IMR-90 (cell line): ENCODE measurements around the gene RTCA. TPM values are rescaled to one million over a fixed set of nuclear protein-coding genes. Genes with fewer than 3 reads are reported as not detected.

Experiments
- ATAC-seq: fragments of 200-7000 bp; cut with Tn5 transposase; 2 replicates; pipeline ENCODE4 v1.9.1; 2020; ENCODE audit warnings: low read depth, mild to moderate bottlenecking, moderate library complexity
- BruUV-seq: library from RNA; stranded (reverse); fragments of 400-500 nt; replicated peaks from 2 replicates; lab custom pipeline; 2021; lab: Mats Ljungman, UMichigan
- CTCF ChIA-PET: fragments of 300-600 bp; formaldehyde crosslinking; extraction: SDS; loops from one replicate; lab custom pipeline; 2021; ENCODE audit warnings: antibody characterized with exemption; lab: Yijun Ruan, JAX
- POLR2A ChIA-PET: fragments of 300-600 bp; sonication (Branson Sonifier 250); formaldehyde crosslinking; loops from one replicate; lab custom pipeline; 2022; ENCODE audit warnings: antibody characterized with exemption; ENCODE audit not compliant: unreplicated experiment; lab: Charles Lee
- DNase-seq: peaks from one replicate; pipeline ENCODE4 v3.0.0; 2013
- H2AFZ ChIP-seq: replicated peaks from 2 replicates; pipeline ENCODE3; 2013; ENCODE audit warnings: low read length, mild to moderate bottlenecking; ENCODE audit not compliant: poor library complexity
- H2AK5ac ChIP-seq: 2 replicates; pipeline ENCODE4 v1.6.1; 2013; ENCODE audit warnings: low read depth, low read length, inconsistent platforms
- H2AK9ac ChIP-seq: replicated peaks from 2 replicates; pipeline ENCODE3; 2013; ENCODE audit warnings: mild to moderate bottlenecking, low read depth, low read length, moderate library complexity; ENCODE audit not compliant: poor library complexity
- H2BK120ac ChIP-seq: 2 replicates; pipeline ENCODE4 v1.6.1; 2013; ENCODE audit warnings: low read depth, low read length, inconsistent platforms
- H2BK15ac ChIP-seq: 3 replicates; pipeline ENCODE4 v1.6.1; 2013; ENCODE audit warnings: low read depth, low read length, inconsistent platforms
- H2BK20ac ChIP-seq: 2 replicates; pipeline ENCODE4 v1.6.1; 2013; ENCODE audit warnings: low read depth, mild to moderate bottlenecking, inconsistent platforms, low read length, moderate library complexity
- H2BK5ac ChIP-seq: 2 replicates; pipeline ENCODE4 v1.6.1; 2013; ENCODE audit warnings: mild to moderate bottlenecking, low read depth, low read length, inconsistent platforms; ENCODE audit not compliant: poor library complexity, severe bottlenecking
- H3K14ac ChIP-seq: replicated peaks from 2 replicates; pipeline ENCODE4 v1.6.1; 2013; ENCODE audit warnings: low read depth, low read length, inconsistent platforms
- H3K18ac ChIP-seq: 2 replicates; pipeline ENCODE4 v1.6.1; 2013; ENCODE audit warnings: low read depth, low read length, control low read depth
- H3K23ac ChIP-seq: 2 replicates; pipeline ENCODE4 v1.6.1; 2013; ENCODE audit warnings: low read depth, low read length, inconsistent platforms
- H3K27ac ChIP-seq: 2 replicates; pipeline ENCODE4 v1.5.1; 2013; ENCODE audit warnings: mild to moderate bottlenecking, control low read depth, low read length; ENCODE audit not compliant: insufficient read depth
- H3K27me3 ChIP-seq: 2 replicates; pipeline ENCODE4 v1.6.1; 2013; ENCODE audit warnings: low read length; ENCODE audit not compliant: control insufficient read depth, insufficient read depth
- H3K36me3 ChIP-seq: 2 replicates; pipeline ENCODE4 v1.6.1; 2013; ENCODE audit warnings: low read length, mixed read lengths; ENCODE audit not compliant: control insufficient read depth, insufficient read depth
- H3K4ac ChIP-seq: 2 replicates; pipeline ENCODE4 v1.6.1; 2013; ENCODE audit warnings: low read depth, low read length, inconsistent platforms
- H3K4me1 ChIP-seq: 2 replicates; pipeline ENCODE4 v1.6.1; 2013; ENCODE audit warnings: low read length, mixed read lengths; ENCODE audit not compliant: control insufficient read depth, insufficient read depth
- H3K4me2 ChIP-seq: 2 replicates; pipeline ENCODE4 v1.6.1; 2013; ENCODE audit warnings: low read depth, mild to moderate bottlenecking, control low read depth, low read length, moderate library complexity
- H3K4me3 ChIP-seq: 2 replicates; pipeline ENCODE4 v1.5.1; 2013; ENCODE audit warnings: low read depth, mild to moderate bottlenecking, control low read depth, low read length, moderate library complexity; ENCODE audit not compliant: insufficient read depth
- H3K56ac ChIP-seq: 2 replicates; pipeline ENCODE4 v1.6.1; 2013; ENCODE audit warnings: low read length, inconsistent platforms; ENCODE audit not compliant: insufficient read depth; ENCODE audit errors: extremely low read depth
- H3K79me1 ChIP-seq, 2 experiments: 2 replicates each; pipeline ENCODE4 v1.6.1; 2013; ENCODE audit warnings: low read length in 2 of 2, inconsistent platforms in 1 of 2, low read depth in 1 of 2
- H3K9ac ChIP-seq: 2 replicates; pipeline ENCODE4 v1.6.1; 2013; ENCODE audit warnings: low read depth, low read length, control low read depth
- H3K9me1 ChIP-seq: 2 replicates; pipeline ENCODE4 v1.6.1; 2013; ENCODE audit warnings: low read length, inconsistent platforms; ENCODE audit not compliant: insufficient read depth
- H3K9me3 ChIP-seq: 2 replicates; pipeline ENCODE4 v1.6.1; 2013; ENCODE audit warnings: low read length; ENCODE audit not compliant: control insufficient read depth, insufficient read depth
- H4K20me1 ChIP-seq: 2 replicates; pipeline ENCODE4 v1.6.1; 2013; ENCODE audit warnings: low read length, inconsistent platforms; ENCODE audit not compliant: insufficient read depth
- H4K5ac ChIP-seq: 2 replicates; pipeline ENCODE4 v1.6.1; 2013; ENCODE audit warnings: mild to moderate bottlenecking, low read depth, low read length, control low read depth
- H4K8ac ChIP-seq, 2 experiments: 2 replicates each; pipeline ENCODE4 v1.6.1; 2013; ENCODE audit warnings: low read depth in 2 of 2, low read length in 2 of 2, control low read depth in 1 of 2, inconsistent platforms in 1 of 2
- H4K91ac ChIP-seq: 2 replicates; pipeline ENCODE4 v1.6.1; 2013; ENCODE audit warnings: low read depth, low read length, inconsistent platforms; ENCODE audit not compliant: insufficient read depth
- BHLHE40 ChIP-seq: fragments of 150-350 bp; IDR thresholded peaks from 2 replicates; pipeline ENCODE4 v1.6.1; 2016; ENCODE audit warnings: mild to moderate bottlenecking, low read depth, low read length
- CEBPB ChIP-seq: IDR thresholded peaks from 2 replicates; pipeline ENCODE4 v1.6.1; 2012; ENCODE audit warnings: low read depth, low read length, improper control_type of control experiment
- CHD1 ChIP-seq: IDR thresholded peaks from 2 replicates; pipeline ENCODE4 v1.6.1; 2012; ENCODE audit warnings: low read depth, low read length, improper control_type of control experiment
- CTCF ChIP-seq: conservative IDR thresholded peaks from 2 replicates; pipeline ENCODE4 v1.5.1; 2012; ENCODE audit warnings: mild to moderate bottlenecking, low read depth, low read length, improper control_type of control experiment
- FOS ChIP-seq: fragments of 150-350 bp; IDR thresholded peaks from 2 replicates; pipeline ENCODE4 v1.6.1; 2016; ENCODE audit warnings: low read depth, low read length
- MAFK ChIP-seq: IDR thresholded peaks from 2 replicates; pipeline ENCODE4 v1.6.1; 2012; ENCODE audit warnings: low read depth, low read length, improper control_type of control experiment
- MAZ ChIP-seq: IDR thresholded peaks from 2 replicates; pipeline ENCODE4 v1.6.1; 2012; ENCODE audit warnings: low read depth, mild to moderate bottlenecking, low read length, improper control_type of control experiment, moderate library complexity, borderline replicate concordance
- MXI1 ChIP-seq: IDR thresholded peaks from 2 replicates; pipeline ENCODE4 v1.6.1; 2012; ENCODE audit warnings: low read depth, mild to moderate bottlenecking, low read length, moderate library complexity, borderline replicate concordance
- NFE2L2 ChIP-seq: fragments of 150-350 bp; IDR thresholded peaks from 2 replicates; pipeline ENCODE4 v1.6.1; 2016; ENCODE audit warnings: low read depth, mild to moderate bottlenecking, low read length
- POLR2A ChIP-seq: IDR thresholded peaks from 2 replicates; pipeline ENCODE4 v1.6.1; 2012; ENCODE audit warnings: mild to moderate bottlenecking, low read depth, low read length
- RAD21 ChIP-seq: IDR thresholded peaks from 2 replicates; pipeline ENCODE4 v1.6.1; 2012; ENCODE audit warnings: low read length, improper control_type of control experiment
- RCOR1 ChIP-seq: IDR thresholded peaks from 2 replicates; pipeline ENCODE4 v1.6.1; 2012; ENCODE audit warnings: mild to moderate bottlenecking, low read length, improper control_type of control experiment; ENCODE audit not compliant: insufficient replicate concordance
- SMC3 ChIP-seq: fragments of 150-350 bp; IDR thresholded peaks from 2 replicates; pipeline ENCODE4 v1.6.1; 2016; ENCODE audit warnings: low read depth, mild to moderate bottlenecking, antibody characterized with exemption, low read length, moderate library complexity
- WGBS, 2 experiments: methylation state at CpG; one replicate each; pipeline versions ENCODE4 v1.1.5 to v1.1.7; 2013; ENCODE audit warnings: missing lambda C conversion rate in 2 of 2; ENCODE audit not compliant: insufficient read length in 1 of 2; ENCODE audit errors: extremely low coverage in 2 of 2; 5-methylcytosine and 5-hydroxymethylcytosine counted together
- dilution Hi-C: fragments of 300-500 bp; cut with HindIII; formaldehyde crosslinking; loops from one replicate; pipeline ENCODE4 v1.14.3; 2018; ENCODE audit warnings: low sequenced_read_pairs; ENCODE audit not compliant: unreplicated experiment
- in situ Hi-C: fragments of 300-500 bp; cut with MboI; formaldehyde crosslinking; loops from 3 replicates; pipeline ENCODE4 v1.14.3; 2019; ENCODE audit warnings: low sequenced_read_pairs, inconsistent platforms, mixed read lengths
- intact Hi-C: fragments of 100-400 bp; cut with micrococcal nuclease; formaldehyde crosslinking; loops from 2 replicates; pipeline ENCODE4 v1.10.0; 2022
- polyA plus RNA-seq, 3 experiments: library from polyadenylated mRNA; depleted of rRNA; stranded (reverse); fragments of >200 nt; gene quantifications; 2 replicates each; pipeline ENCODE4 v1.2.3, GENCODE V29; 2012; ENCODE audit warnings: low replicate concordance in 1 of 3
- total RNA-seq: library from RNA; depleted of rRNA; stranded (reverse); fragments of >200 nt; gene quantifications from 2 replicates; pipeline ENCODE4 v1.2.3, GENCODE V29; 2012
- TF ChIP-seq, protein P1 (sequence below): fragments of 150-350 bp; IDR thresholded peaks from 2 replicates; pipeline ENCODE4 v1.6.1; 2017; ENCODE audit warnings: mild to moderate bottlenecking, antibody characterized with exemption, low read length, low read depth

The RTCA gene
- total and polyA plus RNA-seq, 2 of the 4 experiments (the other 2 are of a cell fraction), result 26.9 to 29.6 TPM

- CTCF ChIA-PET, result no interaction called here
Measured at GRCh38 chr1:100230765-100231164, 35.3 kb upstream of the RTCA start.

More at GRCh38 chr1:100230765-100231164, 35.3 kb upstream of the RTCA start:
- H3K27ac ChIP-seq, result no peak overlapping the region
- intact Hi-C loops (loop anchor here (10.0 kb wide), 1 partner anchor 86 kb away; no protein-coding TSS in a partner anchor), in situ Hi-C loops (no loop called here), dilution Hi-C loops (no loop called here)
- H2BK5ac ChIP-seq, result no peak overlapping the region
- no peak overlapping the region for H2AK5ac ChIP-seq
- H3K9me1 ChIP-seq, result no peaks in the 10 kb centered on the region
- no peak overlapping the region for H3K18ac ChIP-seq
- no peak overlapping the region for H3K56ac ChIP-seq
- POLR2A ChIA-PET, result no interaction called here
- no peak overlapping the region for H2BK120ac ChIP-seq
- no TSS peak for BruUV-seq
- ATAC-seq (no peak), DNase-seq (no peak)
- H3K23ac ChIP-seq, result no peak overlapping the region
- WGBS, 2 experiments, result no CpG with 5 or more reads among the region's 2 CpGs
- H4K8ac ChIP-seq, result no peak overlapping the region
- no peak overlapping the region for H3K4me3 ChIP-seq
- no peak overlapping the region for H4K91ac ChIP-seq
- no peaks in the 10 kb centered on the region for H3K79me1 ChIP-seq
- H3K9me3 ChIP-seq, result no peaks in the 10 kb centered on the region
- H3K14ac ChIP-seq, result no peak overlapping the region
- no peaks in the 10 kb centered on the region for H3K4me1 ChIP-seq
- TF ChIP-seq MAFK, result no peak
- TF ChIP-seq, protein P1, sequence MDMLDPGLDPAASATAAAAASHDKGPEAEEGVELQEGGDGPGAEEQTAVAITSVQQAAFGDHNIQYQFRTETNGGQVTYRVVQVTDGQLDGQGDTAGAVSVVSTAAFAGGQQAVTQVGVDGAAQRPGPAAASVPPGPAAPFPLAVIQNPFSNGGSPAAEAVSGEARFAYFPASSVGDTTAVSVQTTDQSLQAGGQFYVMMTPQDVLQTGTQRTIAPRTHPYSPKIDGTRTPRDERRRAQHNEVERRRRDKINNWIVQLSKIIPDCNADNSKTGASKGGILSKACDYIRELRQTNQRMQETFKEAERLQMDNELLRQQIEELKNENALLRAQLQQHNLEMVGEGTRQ, result no peak
- no peak for TF ChIP-seq RAD21
- no peak for TF ChIP-seq CTCF
- no peak for TF ChIP-seq SMC3
- no peak for TF ChIP-seq MAZ
- no peak for TF ChIP-seq CEBPB
- no peak for TF ChIP-seq MXI1
- TF ChIP-seq BHLHE40, result no peak
- TF ChIP-seq FOS, result no peak
- no peak for TF ChIP-seq RCOR1
- no peak for TF ChIP-seq CHD1
- TF ChIP-seq POLR2A, result no peak
- no peak for TF ChIP-seq NFE2L2
- H2AFZ ChIP-seq, result no peak overlapping the region
- H4K5ac ChIP-seq, result no peak overlapping the region
- H3K36me3 ChIP-seq, result peaks cover 18% of the 10 kb centered on the region
- no peak overlapping the region for H2AK9ac ChIP-seq
- H3K4ac ChIP-seq, result no peak overlapping the region
- no peak overlapping the region for H2BK15ac ChIP-seq
- H2BK20ac ChIP-seq, result no peak overlapping the region
- H3K4me2 ChIP-seq, result no peak overlapping the region
- no peaks in the 10 kb centered on the region for H3K27me3 ChIP-seq
- no peaks in the 10 kb centered on the region for H4K20me1 ChIP-seq
- H3K9ac ChIP-seq, result no peak overlapping the region
